Heart right ventricle (tissue), 16 donors: Measurements from ENCODE around the gene PATJ. TPM values are rescaled to one million over a fixed set of nuclear protein-coding genes. Genes with fewer than 3 reads are reported as not detected.
A peak's percentile ranks its signal among the peaks of the same experiment; 100 is the strongest.
"Not testable (repeated sequence)": the region's sequence is repeated elsewhere in the genome, so short reads cannot be mapped to it uniquely, and the experiment has no call there.

Source experiments
- ATAC-seq, 8 donors: fragments of 200-7000 bp; cut with Tn5 transposase; one replicate each; pipeline ENCODE4 v1.9.1; 2020; ENCODE audit warnings: mild to moderate bottlenecking in 8 of 8, moderate library complexity in 8 of 8, moderate number of reproducible peaks in 1 of 8
- DNase-seq, 2 donors: peaks; one replicate each; pipeline ENCODE4 v3.0.0-alpha.2; 2020
- H3K27ac ChIP-seq, 10 donors: fragments of 200-600 bp; sonication (generic) in 2 of 10; one replicate each; pipeline versions ENCODE4 v1.5.0 to v1.8.0; 2020 to 2022; ENCODE audit warnings: mild to moderate bottlenecking in 3 of 10
- H3K27me3 ChIP-seq, 7 donors: fragments of 200-600 bp; one replicate each; pipeline ENCODE4 v1.8.0; 2021 to 2022; ENCODE audit warnings: mild to moderate bottlenecking in 2 of 7
- H3K36me3 ChIP-seq, 9 donors: fragments of 200-600 bp; sonication (generic) in 1 of 9; one replicate each; pipeline versions ENCODE4 v1.5.0 to v1.8.0; 2020 to 2022; ENCODE audit warnings: mild to moderate bottlenecking in 2 of 9
- H3K4me1 ChIP-seq, 9 donors: fragments of 200-600 bp; sonication (generic) in 1 of 9; one replicate each; pipeline versions ENCODE4 v1.5.0 to v1.8.0; 2020 to 2022; ENCODE audit warnings: mild to moderate bottlenecking in 4 of 9
- H3K4me3 ChIP-seq, 10 donors: fragments of 200-600 bp; sonication (generic) in 2 of 10; one replicate each; pipeline versions ENCODE4 v1.5.0 to v1.8.0; 2020 to 2022; ENCODE audit warnings: mild to moderate bottlenecking in 7 of 10, moderate library complexity in 2 of 10
- H3K9me3 ChIP-seq, 11 donors: fragments of 200-600 bp in 10 of 11; sonication (generic) in 2 of 11; one replicate each; pipeline versions ENCODE4 v1.5.0 to v1.8.0; 2013 to 2022; ENCODE audit warnings: mild to moderate bottlenecking in 2 of 11, control low read depth in 1 of 11, moderate library complexity in 1 of 11
- CTCF ChIP-seq, 9 donors: fragments of 200-600 bp; sonication (generic) in 2 of 9; IDR thresholded peaks; one replicate each; pipeline versions ENCODE4 v1.5.0 to v1.8.0; 2021 to 2022; ENCODE audit warnings: antibody characterized with exemption in 9 of 9, mild to moderate bottlenecking in 5 of 9, moderate library complexity in 1 of 9
- WGBS, 2 donors: extraction: QIAGEN DNeasy Blood & Tissue Kit; methylation state at CpG; one replicate each; pipeline ENCODE4 v1.1.7; 2013; ENCODE audit warnings: inconsistent platforms in 1 of 2; 5-methylcytosine and 5-hydroxymethylcytosine counted together
- intact Hi-C, 10 donors: fragments of 100-400 bp; cut with DNase I; formaldehyde crosslinking; loops; one replicate each; pipeline versions ENCODE4 v1.11.1 to v1.14.2; 2022
- polyA plus RNA-seq, 2 donors: library from polyadenylated mRNA; stranded (reverse); fragments of 200-250 nt; gene quantifications; one replicate each; pipeline ENCODE4 v1.2.3, GENCODE V29; 2013
- total RNA-seq, 10 donors: library from RNA; stranded (reverse); fragmentation: NEBNext Ultra II Directional in 3 of 10; extraction: Animal tissue kit (Norgen Biotek cat#: 25700) in 3 of 10; gene quantifications; one replicate each; pipeline versions ENCODE4 v1.2.1 to v1.2.4, GENCODE V29; 2021 to 2023
- donor health status: Arrhythmogenic right ventricular cardiomyopathy.
- donor health status: ischemic (EF 13 %, LVEDD 7.1; RV severe dilation, severe dysfunction).
- donor health status: healthy with polysubstance abuse.
- donor health status: DM: no; HTN: yes; CAD: no.
- donor health status: DM: no; HTN: no; CAD: no.
- donor health status: ischemic (EF 25% LVEDD 6.9; RV normal size, moderate dysfunction).
- donor health status: ischemic (EF 25% LVEDD 5.7; RV mildly dilated, moderate dysfunction).
- donor health status: healthy.
- donor health status: DM: yes; HTN: yes; CAD: no.
- donor health status: Ischemic cardiomyopathy.
- donor health status: ischemic (EF 35%, LVEDD 5.7; RV mildly dilated, moderate dysfunction).
- donor health status: nonischemic (EF 11% LVEDD 7.7; RV severe dilation, severe dysfunction).
- donor health status: DM: yes; HTN: yes; CAD: no.
- donor health status: PGD.
- donor health status: ischemic (EF 29% LVEDD 5.4; RV normal size, mild dysfunction).
- donor health status: nonischemic (EF 23%, LVEDD 6.1; RV moderate dilation, normal function).

The PATJ gene
- total and polyA plus RNA-seq, 12 donors: 3.7 to 213 (median 119) TPM

- no peak for TF ChIP-seq CTCF (IDR thresholded peaks at IDR 0.05)
- Histone ChIP-seq H3K27me3 (no peaks in the 10 kb centered on the region), H3K36me3 (peaks cover 0 to 27% (median 4%) of the 10 kb centered on the region in 9 donors), H3K9me3 (no peaks in the 10 kb centered on the region), H3K4me3 (no peak overlapping the region), H3K4me1 (peaks cover 0 to 6% (median 0%) of the 10 kb centered on the region in 9 donors), H3K27ac (peak overlapping the region in 1 of 10 donors; percentile 3)
- intact Hi-C loops: no loop called here
- 50 to 63% methylated on average over 3 of the region's 3 CpGs for WGBS, 2 donors
- ATAC-seq (peak in 4 of 8 donors; percentile 49 to 57 (median 50)), DNase-seq (no peak)
Observed at GRCh38 chr1:61828805-61829204, 86.5 kb downstream of the PATJ start.

DNA sequence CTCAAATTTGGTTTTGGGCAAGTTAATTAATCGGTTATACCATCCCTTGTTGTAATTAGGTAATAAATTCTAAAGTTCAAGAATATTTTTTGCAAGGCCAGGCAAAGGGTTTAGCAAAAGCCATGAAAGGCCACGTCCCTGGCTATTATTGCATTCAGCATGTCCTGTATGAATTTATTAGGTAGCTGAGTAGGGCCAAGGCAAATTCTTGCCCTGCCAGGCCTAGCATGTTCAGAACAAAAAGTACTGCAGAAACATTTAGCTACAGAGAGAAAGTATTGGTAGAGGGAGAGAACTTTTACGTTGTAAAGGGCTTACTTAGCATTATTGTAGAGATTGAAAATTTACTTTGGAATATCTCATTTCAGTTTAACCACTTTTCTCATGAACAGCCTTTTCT, 94.4 kb downstream of the PATJ start:
- Histone ChIP-seq H3K4me3 (no peak overlapping the region), H3K27ac (peak overlapping the region in 7 of 10 donors; percentile 1 to 50 (median 11)), H3K36me3 (no peaks in the 10 kb centered on the region), H3K27me3 (no peaks in the 10 kb centered on the region), H3K4me1 (peaks cover 0 to 21% (median 7%) of the 10 kb centered on the region in 9 donors), H3K9me3 (no peaks in the 10 kb centered on the region)
- 51 to 60% methylated on average over 3 of the region's 3 CpGs for WGBS, 2 donors
- no peak for TF ChIP-seq CTCF (IDR thresholded peaks at IDR 0.05)
- intact Hi-C loops: loop anchor here in 1 of 10 donors (10.0 kb wide), 1 partner anchor 112 kb away; the partner anchor contains the start of gene TM2D1
- DNase-seq (no peak), ATAC-seq (peak in 2 of 8 donors; percentile 41 to 93)

GRCh38 chr1:61837607-61838006, 95.3 kb downstream of the PATJ start:
- ATAC-seq, H3K4me3 ChIP-seq, H3K27ac ChIP-seq, H3K27me3 ChIP-seq, H3K9me3 ChIP-seq, H3K36me3 ChIP-seq, DNase-seq: not testable (repeated sequence)
- intact Hi-C loops: loop anchor here in 1 of 10 donors (10.0 kb wide), 1 partner anchor 113 kb away; the partner anchor contains the start of gene TM2D1
- WGBS, 2 donors: 97 to 98% methylated on average over 6 of the region's 6 CpGs
- peaks cover 0 to 25% (median 7%) of the 10 kb centered on the region in 9 donors for H3K4me1 ChIP-seq

GRCh38 chr1:61839679-61840078, 97.4 kb downstream of the PATJ start:
- peaks cover 0 to 17% (median 7%) of the 10 kb centered on the region in 9 donors for H3K4me1 ChIP-seq
- intact Hi-C loops: loop anchor here in 4 of 10 donors (10.0 kb wide), 3 partner anchors 115 to 1555 kb away; partner anchors contain the start of gene TM2D1 (in 2 of the 4)
- H3K27ac ChIP-seq: no peak overlapping the region
- no peaks in the 10 kb centered on the region for H3K36me3 ChIP-seq
- 41 to 53% methylated on average over 2 of the region's 2 CpGs for WGBS, 2 donors
- DNase-seq (no peak), ATAC-seq (no peak)
- no peaks in the 10 kb centered on the region for H3K9me3 ChIP-seq
- no peaks in the 10 kb centered on the region for H3K27me3 ChIP-seq
- TF ChIP-seq CTCF (IDR thresholded peaks at IDR 0.05): no peak
- no peak overlapping the region for H3K4me3 ChIP-seq

- H3K4me3 ChIP-seq: no peak overlapping the region
- no peak for ATAC-seq
- no peaks in the 10 kb centered on the region for H3K9me3 ChIP-seq
- intact Hi-C loops: loop anchor here in 3 of 10 donors (10.0 kb wide), 3 partner anchors 117 to 1557 kb away; partner anchors contain the start of gene TM2D1 (in 1 of the 3)
- no peak for DNase-seq
- no peak for TF ChIP-seq CTCF (IDR thresholded peaks at IDR 0.05)
- H3K27ac ChIP-seq: no peak overlapping the region
- no peaks in the 10 kb centered on the region for H3K27me3 ChIP-seq
- H3K4me1 ChIP-seq: peaks cover 0 to 17% (median 7%) of the 10 kb centered on the region in 9 donors
- WGBS, 2 donors: 89% methylated on average over 4 of the region's 4 CpGs
- H3K36me3 ChIP-seq: no peaks in the 10 kb centered on the region
Observed at GRCh38 chr1:61842036-61842435, 99.8 kb downstream of the PATJ start.
